ENCODE results near the gene MYO1D. TPM values are rescaled to one million over a fixed set of nuclear protein-coding genes. Genes with fewer than 3 reads are reported as not detected.

MYO1D gene
- total RNA-seq, 1 experiment from 2014 or later: 9.0 TPM

- no peak for DNase-seq (ENCODE audit: low read depth)
- in situ Hi-C loops (cut with HindIII; ENCODE audit: low pct_unique_long_range_greater_than_20kb, low sequenced_read_pairs): no loop called here
Observed at GRCh38 chr17:32629563-32630190, 247.2 kb downstream of the MYO1D start.

GRCh38 chr17:32628271-32629044 is 248.5 kb downstream of the MYO1D start:
- in situ Hi-C loops (cut with HindIII; ENCODE audit: low pct_unique_long_range_greater_than_20kb, low sequenced_read_pairs): no loop called here
- DNase-seq (ENCODE audit: low read depth): no peak

GRCh38 chr17:32627239-32627996 is 249.5 kb downstream of the MYO1D start:
- in situ Hi-C loops (cut with HindIII; ENCODE audit: low pct_unique_long_range_greater_than_20kb, low sequenced_read_pairs): no loop called here

GRCh38 chr17:32626379-32626791 is 250.5 kb downstream of the MYO1D start:
- no peak for DNase-seq (ENCODE audit: low read depth)
- in situ Hi-C loops (cut with HindIII; ENCODE audit: low pct_unique_long_range_greater_than_20kb, low sequenced_read_pairs): no loop called here

More at GRCh38 chr17:32627239-32627996, 249.5 kb downstream of the MYO1D start:
- no peak for DNase-seq (ENCODE audit: low read depth)

- in situ Hi-C loops (cut with HindIII; ENCODE audit: low pct_unique_long_range_greater_than_20kb, low sequenced_read_pairs): no loop called here
- no peak for DNase-seq (ENCODE audit: low read depth)
Observed at GRCh38 chr17:32625971-32626370, 251.0 kb downstream of the MYO1D start.

GRCh38 chr17:32623196-32623595 is 253.7 kb downstream of the MYO1D start:
- DNase-seq (ENCODE audit: low read depth): no peak
- in situ Hi-C loops (cut with HindIII; ENCODE audit: low pct_unique_long_range_greater_than_20kb, low sequenced_read_pairs): no loop called here

DNA sequence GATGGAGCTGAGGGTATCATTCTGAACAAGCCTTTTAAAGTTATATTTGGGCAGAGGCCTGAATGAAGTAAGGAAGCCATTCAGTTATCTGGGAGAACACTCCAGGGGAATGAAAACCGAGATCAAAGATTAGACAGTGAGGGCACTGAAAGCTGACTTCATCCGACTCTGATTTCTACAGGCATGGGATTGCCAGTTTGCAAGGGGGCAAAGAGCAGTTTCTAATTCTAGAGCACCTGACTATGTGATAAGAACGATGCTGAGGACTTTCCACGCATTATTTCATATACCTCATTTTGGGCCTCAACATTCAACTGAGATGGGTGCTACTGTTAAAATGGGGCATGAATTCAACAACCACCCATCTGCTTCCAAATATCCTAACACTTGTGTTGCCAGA is 254.4 kb downstream of the MYO1D start:
- in situ Hi-C loops (cut with HindIII; ENCODE audit: low pct_unique_long_range_greater_than_20kb, low sequenced_read_pairs): no loop called here
- DNase-seq (ENCODE audit: low read depth): no peak

GRCh38 chr17:32621612-32622312 is 255.2 kb downstream of the MYO1D start:
- no peak for DNase-seq (ENCODE audit: low read depth)
- in situ Hi-C loops (cut with HindIII; ENCODE audit: low pct_unique_long_range_greater_than_20kb, low sequenced_read_pairs): no loop called here

DNA sequence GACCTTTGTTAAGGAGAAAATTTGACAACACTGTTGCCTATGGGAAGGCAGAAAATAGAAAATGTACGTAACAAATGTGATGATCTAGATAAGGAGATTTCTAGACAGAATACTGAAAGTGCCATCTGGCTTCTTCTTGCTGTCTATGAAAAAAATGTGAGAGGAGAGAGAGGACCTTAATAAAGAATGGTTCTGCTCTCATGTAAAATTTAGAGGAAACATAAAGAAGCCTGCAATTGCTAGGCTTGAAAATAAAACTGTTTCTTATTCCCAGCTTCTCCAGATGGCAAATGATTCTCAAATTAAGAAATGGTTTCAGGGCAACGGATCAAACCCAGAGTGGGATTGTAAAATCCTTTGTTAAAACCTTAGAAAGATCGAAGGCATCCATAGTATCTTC is 261.6 kb downstream of the MYO1D start:
- in situ Hi-C loops (cut with HindIII; ENCODE audit: low pct_unique_long_range_greater_than_20kb, low sequenced_read_pairs): no loop called here
- no peak for DNase-seq (ENCODE audit: low read depth)

- in situ Hi-C loops (cut with HindIII; ENCODE audit: low pct_unique_long_range_greater_than_20kb, low sequenced_read_pairs): no loop called here
- no peak for DNase-seq (ENCODE audit: low read depth)
Observed at GRCh38 chr17:32610943-32611342, 266.0 kb downstream of the MYO1D start.

GRCh38 chr17:32609884-32610650 is 266.9 kb downstream of the MYO1D start:
- DNase-seq (ENCODE audit: low read depth): no peak
- in situ Hi-C loops (cut with HindIII; ENCODE audit: low pct_unique_long_range_greater_than_20kb, low sequenced_read_pairs): no loop called here

GRCh38 chr17:32609085-32609484 is 267.8 kb downstream of the MYO1D start:
- DNase-seq (ENCODE audit: low read depth): peak; percentile 9
- in situ Hi-C loops (cut with HindIII; ENCODE audit: low pct_unique_long_range_greater_than_20kb, low sequenced_read_pairs): no loop called here

DNA sequence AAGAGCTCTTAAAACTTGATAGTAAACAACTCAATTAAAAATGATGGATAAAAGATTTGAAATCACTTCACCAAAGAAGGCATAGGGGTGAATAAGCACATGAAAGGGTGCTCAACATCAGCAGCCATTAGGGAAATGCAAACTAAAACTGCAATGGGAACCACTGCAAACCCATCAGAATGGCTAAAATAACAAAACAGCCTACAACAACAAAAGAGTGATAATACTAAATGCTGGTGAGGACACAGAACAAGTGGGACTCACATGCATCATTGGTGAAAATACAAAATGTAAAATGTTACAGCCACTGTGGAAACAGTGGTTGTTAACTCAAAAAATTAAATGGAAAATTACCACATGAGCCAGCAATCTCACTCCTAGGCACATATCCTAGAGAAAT is 268.7 kb downstream of the MYO1D start:
- in situ Hi-C loops (cut with HindIII; ENCODE audit: low pct_unique_long_range_greater_than_20kb, low sequenced_read_pairs): no loop called here

DNA sequence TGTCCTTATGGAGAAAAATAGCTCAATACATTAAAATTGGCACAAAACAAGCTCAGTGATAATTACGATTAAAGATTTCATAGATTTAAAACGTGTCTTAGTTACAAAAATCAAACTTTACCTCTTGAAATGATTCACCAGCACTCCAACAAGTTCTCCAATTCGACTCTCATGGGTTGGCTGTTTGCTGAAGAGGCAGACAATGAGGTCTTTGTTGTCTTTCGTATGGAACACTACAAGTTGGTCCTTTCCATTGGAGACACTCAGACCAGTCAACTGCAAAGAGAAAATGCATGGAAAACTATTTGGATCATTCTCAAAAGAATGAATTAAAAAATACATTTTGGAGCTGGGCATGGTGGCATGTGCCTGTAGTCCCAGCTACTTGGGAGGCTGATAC is 272.0 kb downstream of the MYO1D start:
- in situ Hi-C loops (cut with HindIII; ENCODE audit: low pct_unique_long_range_greater_than_20kb, low sequenced_read_pairs): no loop called here
- no peak for DNase-seq (ENCODE audit: low read depth)

More for the DNA sequence above, 268.7 kb downstream of the MYO1D start:
- DNase-seq (ENCODE audit: low read depth): no peak

- in situ Hi-C loops (cut with HindIII; ENCODE audit: low pct_unique_long_range_greater_than_20kb, low sequenced_read_pairs): no loop called here
- no peak for DNase-seq (ENCODE audit: low read depth)
Observed at GRCh38 chr17:32602396-32602795, 274.5 kb downstream of the MYO1D start.

GRCh38 chr17:32601866-32602265 is 275.1 kb downstream of the MYO1D start:
- no peak for DNase-seq (ENCODE audit: low read depth)
- in situ Hi-C loops (cut with HindIII; ENCODE audit: low pct_unique_long_range_greater_than_20kb, low sequenced_read_pairs): no loop called here

- DNase-seq (ENCODE audit: low read depth): no peak
Observed at GRCh38 chr17:32596628-32597027, 280.3 kb downstream of the MYO1D start.

DNA sequence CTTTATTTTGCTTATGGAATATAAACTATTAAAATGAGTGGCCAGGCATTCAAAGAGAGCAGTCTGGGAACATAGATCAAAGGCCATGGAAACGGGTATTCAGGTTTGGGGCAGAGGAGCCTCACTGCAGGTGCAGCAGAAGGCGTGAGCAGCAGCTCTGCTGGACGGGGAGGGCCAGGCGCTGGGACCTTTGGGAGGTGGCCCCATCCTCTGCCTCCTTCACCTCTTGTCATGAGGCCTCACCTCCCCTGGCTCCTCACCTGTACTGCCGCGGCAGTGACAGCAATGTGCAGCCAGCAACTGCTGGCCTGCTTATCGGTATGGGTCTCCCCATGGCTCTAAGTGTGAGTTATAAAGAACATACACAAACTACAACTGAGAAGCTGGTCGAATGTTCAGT is 280.7 kb downstream of the MYO1D start:
- in situ Hi-C loops (cut with HindIII; ENCODE audit: low pct_unique_long_range_greater_than_20kb, low sequenced_read_pairs): no loop called here
- DNase-seq (ENCODE audit: low read depth): no peak

More at GRCh38 chr17:32596628-32597027, 280.3 kb downstream of the MYO1D start:
- in situ Hi-C loops (cut with HindIII; ENCODE audit: low pct_unique_long_range_greater_than_20kb, low sequenced_read_pairs): no loop called here
